Measurements from ENCODE around the gene NPTX2.

NPTX2 gene

DNA sequence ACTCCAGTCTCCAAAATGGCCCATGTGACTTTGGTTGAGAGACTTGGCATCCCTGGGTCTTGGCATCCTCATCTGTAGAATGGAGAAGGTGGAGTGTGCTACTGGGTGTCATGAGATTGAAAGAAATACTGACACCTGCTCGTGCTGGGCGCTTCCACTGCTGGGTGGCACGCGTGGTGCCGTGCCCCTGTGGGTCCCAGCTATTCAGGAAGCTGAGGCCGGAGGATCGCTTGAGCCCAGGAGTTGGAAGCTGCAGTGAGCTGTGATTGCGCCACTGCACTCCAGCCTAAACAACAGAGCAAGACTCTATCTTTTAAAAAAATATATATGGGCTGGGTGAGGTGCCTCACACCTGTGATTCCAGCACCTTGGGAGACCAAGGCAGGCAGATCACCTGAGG lies 53.1 kb downstream of the NPTX2 start:
- Histone ChIP-seq H3K79me2 (no peaks in the 10 kb centered on the region), H3K27ac (no peak overlapping the region), H3K4me3 (ENCODE audit: low read depth, low read length) (no peak overlapping the region), H3K36me3 (ENCODE audit: control insufficient read depth, insufficient read depth, low read length) (no peaks in the 10 kb centered on the region), H3K27me3 (ENCODE audit: control insufficient read depth, insufficient read depth, low read length) (no peaks in the 10 kb centered on the region), H2AFZ (no peak overlapping the region), H3K4me1 (no peaks in the 10 kb centered on the region), H3K9ac (no peak overlapping the region), H3K9me3 (ENCODE audit: control insufficient read depth, low read length) (no peaks in the 10 kb centered on the region), H3K4me2 (ENCODE audit: low read length) (no peak overlapping the region)
- TF ChIP-seq, protein P1, sequence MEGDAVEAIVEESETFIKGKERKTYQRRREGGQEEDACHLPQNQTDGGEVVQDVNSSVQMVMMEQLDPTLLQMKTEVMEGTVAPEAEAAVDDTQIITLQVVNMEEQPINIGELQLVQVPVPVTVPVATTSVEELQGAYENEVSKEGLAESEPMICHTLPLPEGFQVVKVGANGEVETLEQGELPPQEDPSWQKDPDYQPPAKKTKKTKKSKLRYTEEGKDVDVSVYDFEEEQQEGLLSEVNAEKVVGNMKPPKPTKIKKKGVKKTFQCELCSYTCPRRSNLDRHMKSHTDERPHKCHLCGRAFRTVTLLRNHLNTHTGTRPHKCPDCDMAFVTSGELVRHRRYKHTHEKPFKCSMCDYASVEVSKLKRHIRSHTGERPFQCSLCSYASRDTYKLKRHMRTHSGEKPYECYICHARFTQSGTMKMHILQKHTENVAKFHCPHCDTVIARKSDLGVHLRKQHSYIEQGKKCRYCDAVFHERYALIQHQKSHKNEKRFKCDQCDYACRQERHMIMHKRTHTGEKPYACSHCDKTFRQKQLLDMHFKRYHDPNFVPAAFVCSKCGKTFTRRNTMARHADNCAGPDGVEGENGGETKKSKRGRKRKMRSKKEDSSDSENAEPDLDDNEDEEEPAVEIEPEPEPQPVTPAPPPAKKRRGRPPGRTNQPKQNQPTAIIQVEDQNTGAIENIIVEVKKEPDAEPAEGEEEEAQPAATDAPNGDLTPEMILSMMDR (IDR thresholded peaks at IDR 0.05): no peak

DNA sequence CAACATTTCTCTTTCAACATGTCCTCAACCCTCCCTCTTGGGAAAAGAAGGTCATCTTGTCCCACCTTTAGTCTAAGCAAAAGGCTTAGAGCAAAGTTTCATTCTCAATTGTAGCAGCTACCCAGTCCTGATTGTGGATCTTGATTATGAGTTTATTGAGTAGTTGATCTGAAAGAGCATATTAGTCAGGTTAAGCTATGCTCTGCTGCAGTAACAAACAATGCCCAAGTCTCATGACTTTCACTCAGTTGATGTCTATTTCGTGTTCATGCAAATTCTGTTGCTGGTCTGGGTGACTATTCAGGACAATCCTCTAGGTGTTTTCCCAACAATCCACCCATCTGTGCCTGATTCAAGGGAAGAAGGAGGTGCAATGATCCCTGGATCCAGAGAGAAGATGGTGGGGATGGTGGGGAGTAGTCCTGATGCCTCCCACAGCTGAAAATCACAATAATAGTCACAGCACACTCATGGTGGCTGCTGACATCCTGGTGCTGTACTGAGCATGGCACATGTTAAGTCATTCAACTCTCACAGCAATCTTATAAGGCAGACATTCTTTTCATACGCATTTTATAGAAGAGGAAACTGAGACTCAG lies 54.7 kb downstream of the NPTX2 start:
- no peaks in the 10 kb centered on the region for H3K27me3 ChIP-seq (ENCODE audit: control insufficient read depth, insufficient read depth, low read length)
- H3K9me3 ChIP-seq (ENCODE audit: control insufficient read depth, low read length): no peaks in the 10 kb centered on the region
- H3K79me2 ChIP-seq: no peaks in the 10 kb centered on the region
- H3K36me3 ChIP-seq (ENCODE audit: control insufficient read depth, insufficient read depth, low read length): no peaks in the 10 kb centered on the region
- no peak overlapping the region for H3K9ac ChIP-seq
- no peak overlapping the region for H2AFZ ChIP-seq
- TF ChIP-seq, protein P1 (IDR thresholded peaks at IDR 0.05): no peak
- H3K4me1 ChIP-seq: no peaks in the 10 kb centered on the region
- no peak overlapping the region for H3K27ac ChIP-seq
- no peak overlapping the region for H3K4me3 ChIP-seq (ENCODE audit: low read depth, low read length)
- no peak overlapping the region for H3K4me2 ChIP-seq (ENCODE audit: low read length)

DNA sequence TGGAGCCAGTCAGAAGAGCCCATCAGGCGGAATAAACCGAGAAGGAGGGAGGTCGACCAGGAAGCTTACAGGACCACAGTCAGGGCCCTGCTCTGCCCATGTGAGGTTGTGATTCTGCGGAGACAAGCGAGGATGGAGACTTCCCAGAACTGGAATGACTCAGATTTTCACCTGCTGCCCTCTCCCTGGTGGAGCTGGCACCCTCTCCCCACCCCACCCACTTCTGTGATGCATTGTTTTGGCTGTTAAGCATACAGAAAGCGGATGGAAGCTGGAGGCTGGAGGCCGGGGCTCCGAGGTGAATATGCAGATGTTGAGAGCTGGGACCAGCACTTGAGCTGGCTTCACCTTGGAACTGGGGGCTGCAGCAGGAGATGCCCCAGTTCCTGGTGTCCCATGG lies 57.4 kb downstream of the NPTX2 start:
- no peaks in the 10 kb centered on the region for H3K9me3 ChIP-seq (ENCODE audit: control insufficient read depth, low read length)

DNA sequence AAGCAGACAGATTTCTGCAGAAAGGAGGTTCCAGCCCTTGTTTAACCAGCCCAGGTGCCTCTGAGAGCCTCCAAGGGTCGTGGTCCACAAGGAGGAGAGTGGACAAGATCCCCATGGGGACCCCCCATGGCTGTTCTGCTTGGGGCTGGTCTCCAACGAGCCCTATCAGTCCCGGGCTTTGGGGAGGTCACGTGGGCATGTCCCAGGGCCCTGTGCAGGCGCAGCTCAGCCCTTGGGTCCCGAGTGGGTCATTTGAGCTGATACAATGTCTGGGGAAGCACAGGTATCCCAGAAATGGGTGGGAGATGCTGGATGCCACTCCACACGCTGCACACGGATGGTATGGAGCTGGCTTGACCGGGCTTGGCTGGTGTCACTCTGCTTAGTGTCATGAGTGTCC lies 57.8 kb downstream of the NPTX2 start:
- H3K27me3 ChIP-seq (ENCODE audit: control insufficient read depth, insufficient read depth, low read length): no peaks in the 10 kb centered on the region
- H3K4me3 ChIP-seq (ENCODE audit: low read depth, low read length): no peak overlapping the region
- no peaks in the 10 kb centered on the region for H3K36me3 ChIP-seq (ENCODE audit: control insufficient read depth, insufficient read depth, low read length)
- no peaks in the 10 kb centered on the region for H3K9me3 ChIP-seq (ENCODE audit: control insufficient read depth, low read length)
- no peak overlapping the region for H2AFZ ChIP-seq
- no peak overlapping the region for H3K4me2 ChIP-seq (ENCODE audit: low read length)
- no peak overlapping the region for H3K27ac ChIP-seq
- no peak overlapping the region for H3K9ac ChIP-seq
- TF ChIP-seq, protein P1 (IDR thresholded peaks at IDR 0.05): no peak
- H3K79me2 ChIP-seq: no peaks in the 10 kb centered on the region
- no peaks in the 10 kb centered on the region for H3K4me1 ChIP-seq

More for the DNA sequence above, 57.4 kb downstream of the NPTX2 start:
- Histone ChIP-seq H3K4me2 (ENCODE audit: low read length) (no peak overlapping the region), H3K4me3 (ENCODE audit: low read depth, low read length) (no peak overlapping the region), H3K9ac (no peak overlapping the region), H3K36me3 (ENCODE audit: control insufficient read depth, insufficient read depth, low read length) (no peaks in the 10 kb centered on the region), H3K27me3 (ENCODE audit: control insufficient read depth, insufficient read depth, low read length) (no peaks in the 10 kb centered on the region), H2AFZ (no peak overlapping the region), H3K4me1 (no peaks in the 10 kb centered on the region), H3K27ac (no peak overlapping the region), H3K79me2 (no peaks in the 10 kb centered on the region)
- TF ChIP-seq, protein P1 (IDR thresholded peaks at IDR 0.05): no peak

DNA sequence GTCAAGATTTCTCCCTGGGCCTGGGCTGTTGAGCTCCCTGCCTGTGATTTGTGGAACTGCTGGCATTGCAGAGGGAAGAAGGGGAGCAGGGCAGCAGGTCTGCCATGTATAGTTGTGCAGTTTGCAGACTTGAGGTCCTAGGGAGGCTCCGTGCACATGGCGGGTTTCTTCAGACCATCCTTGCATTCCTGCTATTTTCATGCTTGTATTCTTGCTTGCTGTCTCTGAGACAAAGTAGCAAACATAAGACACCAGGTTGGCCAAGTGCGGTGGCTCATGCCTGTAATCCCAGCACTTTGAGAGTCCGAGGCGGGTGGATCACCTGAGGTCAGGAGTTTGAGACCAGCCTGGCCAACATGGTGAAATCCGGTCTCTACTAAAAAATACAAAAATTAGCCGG lies 61.1 kb downstream of the NPTX2 start:
- H2AFZ ChIP-seq: no peak overlapping the region
- no peak overlapping the region for H3K9ac ChIP-seq
- H3K4me1 ChIP-seq: no peaks in the 10 kb centered on the region
- TF ChIP-seq, protein P1 (IDR thresholded peaks at IDR 0.05): no peak
- no peak overlapping the region for H3K4me2 ChIP-seq (ENCODE audit: low read length)
- no peaks in the 10 kb centered on the region for H3K27me3 ChIP-seq (ENCODE audit: control insufficient read depth, insufficient read depth, low read length)
- H3K36me3 ChIP-seq (ENCODE audit: control insufficient read depth, insufficient read depth, low read length): no peaks in the 10 kb centered on the region
- no peaks in the 10 kb centered on the region for H3K79me2 ChIP-seq
- no peak overlapping the region for H3K27ac ChIP-seq
- no peak overlapping the region for H3K4me3 ChIP-seq (ENCODE audit: low read depth, low read length)
- no peaks in the 10 kb centered on the region for H3K9me3 ChIP-seq (ENCODE audit: control insufficient read depth, low read length)
